Stimulated activated CD4-positive, alpha-beta T cell treated with anti-CD3 and anti-CD28 coated beads, TNF-alpha, amount 100 ng/mL, for 1 hour (primary cell): ENCODE data around the gene PRKG1.
"Not testable (repeated sequence)": the region's sequence is repeated elsewhere in the genome, so short reads cannot be mapped to it uniquely, and the experiment has no call there.

ENCODE experiments used
- DNase-seq, 3 donors: peaks; one replicate each; pipeline ENCODE4 v3.0.0-alpha.2; 2020; ENCODE audit warnings: low read depth in 3 of 3, low spot score in 1 of 3

PRKG1 gene

DNA sequence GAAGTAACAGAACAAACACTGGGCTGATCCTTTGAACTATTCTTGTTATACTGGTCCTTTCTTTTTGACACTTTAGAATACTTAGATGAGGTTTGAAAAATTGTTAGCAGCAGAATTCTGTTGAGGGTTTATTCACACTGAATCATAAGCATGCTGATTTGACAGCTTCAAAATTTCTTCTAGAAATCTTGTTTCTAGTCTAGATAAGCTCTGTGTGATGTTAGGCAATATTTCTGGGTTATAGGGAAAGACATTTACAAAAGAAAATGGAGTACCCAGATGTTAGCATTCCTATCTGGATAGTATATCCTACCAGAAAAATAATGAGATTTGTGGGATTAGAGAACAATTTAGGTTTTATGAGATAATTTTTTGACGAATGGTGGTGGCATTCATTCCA, 613.0 kb downstream of the PRKG1 start:
- DNase-seq, result no peak

DNA sequence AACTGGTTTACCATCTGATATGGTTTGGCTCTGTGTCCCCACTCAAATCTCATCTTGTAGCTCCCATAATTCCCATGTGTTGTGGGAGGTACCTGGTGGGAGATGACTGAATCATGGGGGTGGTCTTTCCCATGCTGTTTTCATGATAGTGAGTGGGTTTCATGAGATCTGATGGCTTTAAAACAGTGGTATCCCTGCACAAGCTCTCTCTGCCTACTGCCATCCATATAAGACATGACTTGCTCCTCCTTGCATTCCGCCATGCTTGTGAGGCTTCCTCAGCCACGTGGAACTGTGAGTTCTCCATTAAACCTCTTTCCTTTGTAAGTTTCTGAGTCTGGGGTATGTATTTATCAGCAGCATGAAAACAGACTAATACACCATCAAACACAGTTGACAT, 614.5 kb downstream of the PRKG1 start:
- not testable (repeated sequence) for DNase-seq

DNA sequence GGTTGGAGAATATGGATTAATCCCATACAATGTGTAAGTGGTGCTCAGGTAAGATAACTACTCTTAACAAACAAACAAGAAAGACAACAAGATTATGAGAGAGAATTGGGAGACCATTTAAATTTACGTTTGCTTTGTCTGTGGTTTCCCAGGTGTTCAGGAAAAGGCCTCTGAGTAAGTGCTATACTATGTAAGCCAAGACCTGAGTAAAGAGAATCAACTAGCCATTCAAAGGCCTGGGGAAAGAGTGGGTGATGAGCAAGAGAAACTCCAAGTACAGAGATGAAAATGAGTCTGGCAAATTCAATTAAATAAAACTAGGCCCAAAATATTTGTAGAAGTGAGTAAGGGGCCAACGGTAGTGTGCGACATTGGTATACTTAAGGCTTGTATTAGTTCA, 615.2 kb downstream of the PRKG1 start:
- no peak for DNase-seq

DNA sequence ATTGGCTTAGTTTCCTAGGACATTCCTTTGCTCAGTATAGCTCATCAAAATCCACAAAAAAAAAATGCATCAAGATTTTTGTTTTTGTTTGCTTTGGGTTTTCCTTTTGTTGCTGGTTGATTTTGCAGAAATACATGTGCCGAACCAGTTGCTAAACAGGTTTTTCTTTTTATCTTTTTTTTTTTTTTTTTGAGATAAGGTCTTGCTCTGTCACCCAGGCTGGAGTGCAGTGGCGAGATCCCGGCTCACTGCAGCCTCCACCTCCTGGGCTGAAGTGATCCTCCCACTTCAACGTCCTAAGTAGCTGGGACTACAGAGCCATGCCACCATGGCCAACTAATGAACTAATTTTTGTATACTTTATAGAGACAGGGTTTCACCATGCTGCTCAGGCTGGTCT, 616.8 kb downstream of the PRKG1 start:
- DNase-seq, result no peak

DNA sequence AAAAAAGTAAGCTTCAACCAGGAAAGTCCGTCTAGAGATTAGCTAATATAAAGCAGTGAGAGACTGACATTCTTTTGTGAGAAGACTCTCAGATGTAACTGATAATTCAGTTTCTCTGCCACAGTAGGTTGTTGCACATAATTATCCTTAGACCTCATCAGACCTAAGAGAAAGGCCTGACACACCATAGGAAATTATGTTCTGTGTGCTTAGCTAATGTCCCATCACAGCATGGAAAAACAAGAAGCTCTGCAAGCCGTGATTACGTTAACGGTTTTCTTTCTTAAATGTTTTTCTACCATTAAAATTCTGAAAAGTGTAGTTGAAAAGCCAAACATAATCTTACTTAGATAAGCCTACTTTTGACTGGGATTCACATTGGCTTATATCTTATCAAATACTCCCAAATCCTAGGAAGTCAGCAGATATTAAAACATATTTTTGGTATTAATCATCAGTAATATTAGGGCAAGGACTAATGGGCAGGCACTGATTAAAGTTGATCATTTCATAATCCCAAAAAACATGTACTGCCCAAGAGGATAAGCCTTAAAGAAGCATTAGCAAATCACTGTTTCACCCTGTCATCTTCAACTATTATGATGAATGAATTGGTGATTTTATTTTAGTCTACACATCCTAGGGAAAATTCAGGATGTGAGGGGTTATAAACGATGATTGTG, 619.9 kb downstream of the PRKG1 start:
- no peak for DNase-seq

DNA sequence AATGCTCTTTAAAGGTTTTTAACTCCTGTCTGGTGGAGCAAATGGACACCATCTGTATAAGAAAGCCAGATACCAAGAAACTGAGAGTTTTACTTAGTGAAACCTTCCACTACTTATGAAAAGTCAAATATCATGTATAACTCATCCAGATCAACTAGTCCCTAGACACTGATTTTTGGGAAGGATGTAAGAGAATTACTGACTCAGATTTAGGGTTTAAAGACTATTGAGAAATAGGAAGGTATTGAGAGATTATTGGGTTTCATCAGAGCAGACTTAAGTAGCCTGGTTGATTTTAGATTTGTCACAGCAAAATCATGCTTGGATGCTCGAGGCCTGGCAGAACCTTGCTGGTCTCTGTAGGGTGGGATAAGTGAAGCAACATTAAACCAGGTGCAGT, 622.0 kb downstream of the PRKG1 start:
- DNase-seq, result no peak

DNA sequence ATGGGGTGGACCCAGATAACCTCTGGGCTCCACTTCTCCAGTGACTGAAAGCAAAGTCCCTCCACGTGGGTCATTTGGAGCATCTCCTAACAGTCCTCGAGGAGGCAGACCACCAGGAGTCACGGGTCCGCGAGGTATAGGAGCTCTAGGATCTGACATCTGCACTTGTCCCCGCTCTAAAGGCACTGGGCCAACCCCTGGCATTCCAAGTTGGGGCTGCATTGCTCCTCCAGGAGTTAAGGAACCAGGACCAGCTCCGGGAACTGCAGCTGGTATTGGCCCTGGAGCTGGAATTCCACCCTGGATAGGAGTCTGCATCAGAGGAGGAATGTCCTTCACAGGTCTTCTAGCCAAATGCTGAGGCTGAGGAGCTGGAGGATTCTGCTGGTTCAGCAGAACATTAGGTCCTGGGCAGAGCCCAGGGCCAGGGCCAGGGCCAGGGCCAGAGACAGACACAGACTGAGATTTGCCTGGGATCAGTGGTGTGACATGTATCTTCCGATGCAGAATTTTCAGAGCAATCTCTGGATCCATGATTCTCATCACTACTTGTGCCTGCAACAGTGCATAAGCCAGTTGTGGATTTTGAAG, 624.3 kb downstream of the PRKG1 start:
- no peak for DNase-seq

DNA sequence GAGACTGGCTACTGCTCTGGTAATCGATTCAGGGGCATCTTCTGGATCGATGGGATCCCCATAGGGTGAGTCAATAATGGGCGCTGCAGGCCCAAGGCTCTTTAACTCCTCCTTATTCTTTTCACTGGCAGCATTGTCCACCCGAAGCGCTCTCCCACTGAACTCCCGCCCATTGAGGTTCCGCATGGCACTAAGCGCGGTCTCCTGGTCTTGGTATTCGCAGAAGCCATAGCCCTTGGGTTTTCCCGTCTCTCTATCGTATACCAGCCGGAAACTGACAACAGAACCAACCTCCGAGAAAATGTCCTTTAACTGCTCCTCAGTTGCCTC, 624.8 kb downstream of the PRKG1 start:
- no peak for DNase-seq

DNA sequence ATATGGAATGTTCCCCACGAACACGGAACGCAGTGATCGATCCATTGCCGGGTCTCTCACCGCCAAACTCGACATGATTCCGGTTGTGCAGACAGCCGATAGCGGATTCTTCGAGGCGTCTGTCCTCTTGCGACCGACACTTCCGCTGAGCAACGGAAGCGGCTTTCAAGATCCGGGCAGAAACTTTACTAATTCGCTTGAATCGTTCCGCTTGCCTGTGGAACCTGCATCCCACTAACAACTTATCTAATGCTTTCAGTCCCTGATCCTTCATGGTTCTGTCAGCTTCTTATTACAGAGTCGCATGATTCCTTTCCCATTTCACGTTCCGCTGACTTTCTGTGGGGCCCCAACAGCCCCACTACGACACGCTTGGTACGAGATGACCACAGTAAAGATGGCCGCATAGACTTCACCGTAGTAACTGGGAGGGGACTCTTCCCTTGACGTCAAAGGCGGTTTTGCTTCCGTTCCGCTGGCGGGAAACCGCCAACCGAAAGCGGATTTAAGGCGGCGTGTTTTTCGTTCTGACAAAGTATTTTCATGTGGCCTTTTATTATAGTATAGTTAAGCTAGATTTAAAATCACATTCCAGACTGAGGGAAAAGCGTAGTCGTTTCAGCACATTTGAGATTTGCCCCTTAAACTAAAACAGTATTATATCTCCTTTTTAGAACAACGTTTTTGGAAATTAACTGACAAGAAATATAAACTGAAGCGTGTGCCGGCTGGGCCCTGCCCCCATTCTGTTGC, 625.4 kb downstream of the PRKG1 start, which contains the start of gene CSTF2T:
Gene CSTF2T (minus strand): TSS at position 121 of the 753 bp plus-strand sequence. CDS start 46 bp downstream, at position 75.
- peak; percentile 75 to 82 (median 82) for DNase-seq

DNA sequence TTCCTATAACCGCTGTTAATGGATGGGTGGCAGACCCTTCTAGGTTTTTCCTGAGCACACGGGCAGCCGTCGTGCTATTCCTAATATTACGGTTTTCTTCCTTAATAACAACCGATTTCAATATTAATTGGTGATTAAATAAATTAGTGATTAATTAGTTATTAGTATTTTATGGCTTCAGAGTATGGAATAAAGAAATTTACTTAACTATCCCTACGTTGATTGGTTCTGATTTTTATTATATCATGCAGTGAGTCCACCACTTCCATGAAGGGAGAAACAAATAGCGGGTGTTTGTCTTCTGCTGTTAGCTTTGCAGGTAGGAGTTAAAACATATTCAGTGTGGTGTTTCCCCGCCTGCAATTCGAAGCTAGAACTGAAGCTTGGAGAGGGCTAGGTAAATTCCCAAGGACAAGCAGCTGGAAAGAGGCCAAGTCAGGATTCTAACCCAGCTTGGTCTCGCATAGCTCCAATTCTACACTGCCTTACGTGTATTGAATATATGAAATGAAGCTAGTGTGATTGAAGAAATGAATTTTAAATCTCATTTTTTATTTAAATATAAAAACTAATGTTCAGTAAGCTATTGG, 626.0 kb downstream of the PRKG1 start:
- DNase-seq, result no peak

DNA sequence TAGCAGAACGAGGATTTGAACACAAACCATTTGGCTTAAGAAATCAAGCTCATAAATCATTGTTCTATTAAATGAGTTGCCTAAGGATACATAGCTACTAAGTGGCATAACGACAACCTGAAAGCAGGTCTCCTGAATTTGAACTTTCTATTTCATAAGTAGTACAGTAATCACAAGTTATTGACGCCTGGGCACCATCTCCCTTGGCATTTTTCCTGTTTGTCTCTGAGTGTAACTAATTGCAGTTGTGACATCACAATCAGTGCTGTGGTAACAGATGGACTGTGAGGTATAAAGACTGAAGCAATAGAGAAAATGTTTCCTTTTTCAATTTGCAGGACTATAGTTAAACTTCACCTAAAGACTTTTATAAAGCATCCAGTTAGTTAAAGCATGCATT, 631.5 kb downstream of the PRKG1 start:
- no peak for DNase-seq

DNA sequence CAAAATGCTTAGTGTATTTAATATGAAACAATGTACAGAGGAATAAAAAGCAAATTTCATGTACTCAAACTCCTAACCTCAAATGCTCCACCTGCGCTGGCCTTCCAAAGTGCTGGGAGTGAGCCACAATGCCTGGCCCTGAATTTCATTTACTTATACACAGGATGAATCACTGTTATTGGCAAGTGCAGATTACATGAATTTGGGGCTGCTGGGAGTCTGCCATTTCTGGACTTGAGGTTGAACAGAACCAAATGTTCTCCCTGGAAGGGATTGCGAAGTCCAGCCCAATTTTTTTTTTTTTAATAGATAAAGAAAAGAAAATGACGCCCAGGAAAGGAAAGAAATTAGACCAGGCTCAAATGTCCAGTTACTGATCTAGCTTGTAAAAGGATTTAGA, 631.9 kb downstream of the PRKG1 start:
- DNase-seq, result no peak

DNA sequence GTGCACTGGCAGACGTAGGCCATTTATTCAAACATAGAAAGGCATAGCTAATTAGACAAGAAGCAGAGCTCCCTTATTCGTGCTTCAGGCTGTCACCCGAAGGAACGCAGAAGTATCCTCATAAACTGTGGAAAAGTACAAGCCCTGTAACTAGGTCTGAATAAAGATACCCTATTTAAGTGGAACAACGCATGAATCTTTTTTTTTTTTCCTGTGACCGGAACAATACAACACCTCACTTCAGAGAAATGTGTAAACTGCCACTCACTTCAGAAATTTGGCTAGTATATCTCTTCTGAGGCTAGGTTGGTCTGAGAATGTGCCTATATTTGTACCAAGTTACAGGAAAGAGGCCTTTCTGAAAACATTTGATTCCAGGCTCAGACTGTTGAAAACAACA, 633.1 kb downstream of the PRKG1 start:
- DNase-seq, result no peak

DNA sequence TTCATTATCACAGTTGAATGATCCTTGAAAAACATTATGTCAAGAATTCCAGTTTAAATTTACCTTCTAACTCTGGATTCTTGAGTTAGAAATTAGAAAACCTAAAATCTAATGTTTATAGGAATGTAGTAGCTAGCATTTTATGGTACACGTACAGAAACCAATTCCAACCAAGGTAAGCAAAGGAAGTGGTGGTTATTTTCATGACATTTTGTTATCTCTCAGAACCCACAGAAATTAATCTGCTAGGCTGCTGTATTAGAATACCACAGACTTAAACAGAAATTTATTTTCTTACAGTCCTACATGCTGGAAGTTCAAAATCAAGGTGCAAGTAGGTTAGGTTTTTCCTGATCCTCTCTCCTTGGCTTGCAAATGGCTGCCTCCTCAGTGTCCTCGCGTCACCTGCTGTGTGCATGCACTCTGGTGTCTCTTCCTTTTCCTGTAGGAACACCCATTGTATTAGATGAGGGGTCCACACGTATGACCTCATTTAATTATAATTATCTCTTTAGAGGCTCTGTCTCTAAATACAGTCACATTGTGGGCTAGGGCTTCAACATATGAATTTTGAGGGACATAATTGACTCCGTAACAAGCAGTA, 633.6 kb downstream of the PRKG1 start:
- DNase-seq, result no peak

DNA sequence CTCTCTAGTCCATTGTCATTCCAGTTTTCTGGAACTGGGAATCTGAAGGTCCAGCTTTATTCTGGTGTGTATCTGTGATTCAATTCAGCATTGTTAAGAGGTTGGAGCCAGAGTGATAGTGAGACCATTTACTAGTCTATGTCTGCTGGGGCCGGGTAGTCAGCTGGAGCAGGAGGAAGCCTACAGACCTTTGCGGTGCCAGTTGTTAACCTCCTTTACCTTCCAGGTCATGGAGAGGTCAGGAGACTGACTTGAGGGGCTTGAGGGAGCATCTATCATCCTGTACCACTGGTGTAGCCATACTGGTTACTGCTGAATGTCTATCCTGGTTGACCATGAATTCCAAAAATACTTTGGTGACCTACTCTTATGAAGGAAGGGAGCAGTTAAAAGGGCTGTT, 634.3 kb downstream of the PRKG1 start:
- no peak for DNase-seq

DNA sequence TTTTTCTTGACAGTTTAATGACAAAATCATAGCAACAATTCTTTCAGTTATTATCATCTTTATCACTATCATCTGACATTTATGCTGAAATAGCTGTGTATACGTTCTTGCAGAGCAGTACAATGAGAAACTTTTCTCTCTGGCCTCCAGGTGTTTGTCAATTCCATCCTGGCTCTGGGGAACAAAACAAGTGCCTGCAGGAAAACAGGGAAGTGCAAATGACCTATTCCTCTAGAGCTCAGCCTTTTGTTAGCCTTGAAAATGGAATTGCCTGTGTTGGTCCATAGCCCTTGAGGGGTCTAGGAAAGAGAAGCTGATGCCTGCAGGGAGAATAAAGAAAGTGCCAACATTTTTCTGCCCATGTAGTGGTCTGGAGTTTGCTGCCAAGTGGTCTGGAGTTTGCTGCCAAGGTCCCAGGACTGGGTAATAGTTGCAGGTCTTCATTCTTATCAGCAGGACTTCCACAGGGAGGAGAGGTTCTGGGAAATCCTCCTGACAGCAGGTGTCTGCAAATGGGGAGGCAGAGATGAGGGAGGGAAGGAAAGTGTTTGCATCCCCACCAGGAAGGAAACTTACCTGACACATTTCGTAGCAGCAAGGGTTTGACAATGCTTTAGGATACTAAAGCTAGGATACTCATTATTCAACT, 635.2 kb downstream of the PRKG1 start:
- no peak for DNase-seq

DNA sequence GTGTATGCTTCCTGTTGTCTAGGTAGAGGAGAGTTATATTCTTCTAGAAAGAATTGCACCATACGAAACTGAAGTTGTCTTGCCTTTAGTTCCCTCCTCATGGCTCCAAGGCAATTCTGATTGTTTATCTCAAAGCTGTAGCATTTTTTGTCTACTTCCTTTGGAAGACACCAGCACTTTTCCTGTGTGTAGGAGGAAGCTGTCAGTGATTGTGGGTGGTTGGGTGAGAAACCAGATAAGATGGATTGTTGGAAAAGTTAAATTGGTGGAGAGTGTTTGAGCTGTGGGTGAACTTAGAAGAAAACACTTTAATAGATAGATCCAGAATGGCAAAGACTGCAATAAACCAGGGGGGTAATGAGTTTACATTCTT, 637.2 kb downstream of the PRKG1 start:
- no peak for DNase-seq

DNA sequence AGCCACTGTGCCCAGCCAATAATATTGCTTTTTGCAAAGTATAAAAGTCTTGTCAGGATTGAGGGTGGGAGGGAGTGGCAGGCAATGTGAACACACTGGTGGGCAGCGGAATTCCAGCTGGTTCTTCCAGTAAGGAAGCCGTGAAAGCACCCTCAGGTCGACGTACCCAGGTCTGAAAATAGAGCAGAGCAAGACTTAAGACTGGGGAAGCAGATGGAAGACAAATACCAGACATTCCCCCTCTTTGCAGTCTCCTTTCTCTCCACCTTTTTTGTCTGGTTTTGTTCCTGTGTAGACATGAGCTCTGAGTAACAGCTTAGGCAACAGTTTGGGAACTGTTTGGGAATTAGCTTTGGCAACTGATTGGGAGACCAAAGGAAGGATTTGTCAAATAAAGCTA, 642.7 kb downstream of the PRKG1 start:
- DNase-seq, result no peak

DNA sequence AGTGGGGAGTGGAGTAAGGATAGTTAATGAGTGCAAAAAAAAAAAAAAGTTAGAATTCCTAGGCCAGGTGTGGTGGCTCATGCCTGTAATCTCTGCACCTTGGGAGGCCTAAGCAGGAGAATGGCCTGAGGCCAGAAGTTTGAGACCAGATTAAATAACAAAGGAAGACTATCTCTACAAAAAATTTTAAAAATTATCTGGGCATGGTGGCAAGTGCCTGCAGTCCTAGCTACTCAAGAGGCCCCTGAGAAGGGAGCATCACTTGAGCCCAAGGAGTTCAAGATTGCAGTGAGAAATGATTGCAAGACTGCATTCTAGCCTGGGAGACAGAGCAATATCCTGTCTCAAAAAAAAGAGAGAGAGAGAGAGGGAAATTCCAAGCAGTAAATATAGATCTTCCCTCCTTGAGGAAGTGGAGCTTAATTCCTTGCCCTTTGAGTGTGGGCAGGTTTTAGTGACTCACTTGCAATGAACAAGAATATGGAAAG, 644.6 kb downstream of the PRKG1 start:
- DNase-seq, result no peak

DNA sequence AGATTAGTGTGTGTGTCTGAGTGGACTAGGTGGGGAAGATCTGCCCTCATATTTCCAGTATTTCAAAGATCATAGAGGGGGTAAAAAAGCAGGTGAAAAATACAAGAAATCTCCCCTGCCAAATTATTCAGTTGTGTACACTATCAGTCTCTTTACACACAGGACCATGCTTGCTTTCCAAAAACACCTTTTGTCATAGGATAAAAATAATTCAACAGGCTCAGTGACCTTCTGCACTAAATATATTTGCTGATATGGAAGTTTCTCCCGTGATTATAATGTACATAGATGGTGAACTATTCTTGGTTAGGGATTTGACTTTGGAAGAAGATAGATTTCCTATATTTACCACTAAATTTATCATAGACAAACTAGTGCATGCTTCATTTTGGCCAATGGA, 649.8 kb downstream of the PRKG1 start:
- no peak for DNase-seq
